ENCODE data around the gene PLCB3.

The PLCB3 gene

GRCh38 chr11:64317325-64317960, 66.1 kb downstream of the PLCB3 start, which contains the start of gene TRMT112:
Gene TRMT112 (minus strand): TSS chr11:64317559. CDS start chr11:64317526, 33 bp downstream.
- POLR2A ChIA-PET, result interaction anchor here (0.6 to 3.8 kb wide), 40 partner anchors 10 to 479 kb away, joined by 3 to 70 read pairs (median 4); partner anchors contain the start of genes BAD, ESRRA, FERMT3 and FKBP2
- CTCF ChIA-PET, result interaction anchor here (0.7 to 2.9 kb wide), 11 partner anchors 13 to 49 kb away, joined by 3 to 38 read pairs (median 6); partner anchors contain the start of genes CCDC88B and ESRRA
- TF ChIP-seq ELF4 (IDR thresholded peaks at IDR 0.05) (peak; percentile 85), ZNF384 (IDR thresholded peaks at IDR 0.05) (no peak), ARNT (IDR thresholded peaks at IDR 0.05) (no peak), L3MBTL2 (conservative IDR thresholded peaks at IDR 0.05) (0 out of 2 replicates have a peak, but pooled peaks have one; percentile 12)
- DNase-seq (ENCODE audit: extremely low spot score), result peak; percentile 86

DNA sequence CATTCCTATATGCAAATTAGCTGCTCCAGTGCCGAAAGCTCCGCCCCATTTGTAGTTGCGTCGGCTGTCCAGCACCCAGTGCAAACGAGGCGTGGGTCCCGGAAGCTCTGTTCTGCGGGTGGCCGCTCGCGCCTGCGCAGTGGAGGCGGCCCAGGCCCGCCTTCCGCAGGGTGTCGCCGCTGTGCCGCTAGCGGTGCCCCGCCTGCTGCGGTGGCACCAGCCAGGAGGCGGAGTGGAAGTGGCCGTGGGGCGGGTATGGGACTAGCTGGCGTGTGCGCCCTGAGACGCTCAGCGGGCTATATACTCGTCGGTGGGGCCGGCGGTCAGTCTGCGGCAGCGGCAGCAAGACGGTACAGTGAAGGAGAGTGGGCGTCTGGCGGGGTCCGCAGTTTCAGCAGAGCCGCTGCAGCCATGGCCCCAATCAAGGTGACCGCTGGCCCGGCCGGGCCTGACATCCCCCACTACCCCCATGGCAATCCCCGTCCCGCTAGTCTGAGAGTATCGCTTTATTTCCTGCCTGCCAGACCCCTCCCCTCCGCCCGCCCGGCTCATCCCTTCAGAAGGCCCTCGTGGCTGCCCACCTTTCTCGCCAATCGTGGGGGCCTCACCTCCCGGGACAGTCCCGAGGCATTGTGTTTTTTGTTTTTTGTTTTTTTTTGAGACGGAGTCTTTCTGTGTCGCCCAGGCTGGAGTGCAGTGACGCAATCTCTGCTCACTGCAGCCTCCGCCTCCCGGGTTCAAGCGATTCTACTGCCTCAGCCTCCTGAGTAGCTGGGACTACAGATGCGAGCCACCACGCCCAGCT, 66.8 kb downstream of the PLCB3 start, which contains the start of gene PRDX5:
Gene PRDX5, plus strand, starts transcription at position 161 of the 805 bp plus-strand sequence. Its CDS starts 95 bp downstream, at position 256.
- ChIA-PET CTCF (interaction anchor here (0.7 to 2.9 kb wide), 11 partner anchors 13 to 49 kb away, joined by 3 to 38 read pairs (median 6); partner anchors contain the start of genes CCDC88B and ESRRA), POLR2A (interaction anchor here (0.6 to 3.8 kb wide), 40 partner anchors 9 to 479 kb away, joined by 3 to 70 read pairs (median 4); partner anchors contain the start of genes BAD, ESRRA, FERMT3 and FKBP2)
- peak; percentile 96 for DNase-seq (ENCODE audit: extremely low spot score)
- TF ChIP-seq FOXM1 (IDR thresholded peaks at IDR 0.05; ENCODE audit: borderline replicate concordance) (no peak), NFRKB (IDR thresholded peaks at IDR 0.05) (no peak), LEF1 (IDR thresholded peaks at IDR 0.05; ENCODE audit: borderline replicate concordance) (no peak), FOXA1 (IDR thresholded peaks at IDR 0.05) (no peak), BHLHE40 (IDR thresholded peaks at IDR 0.05; ENCODE audit: borderline replicate concordance) (no peak), ELF4 (IDR thresholded peaks at IDR 0.05) (0 out of 2 replicates have a peak, but pooled peaks have one; percentile 9)
